GM12878 (cell line): ENCODE data around the gene HEXB. TPM values are rescaled to one million over a fixed set of nuclear protein-coding genes. Genes with fewer than 3 reads are reported as not detected.
A peak's percentile ranks its signal among the peaks of the same experiment; 100 is the strongest.

ENCODE experiments used
- ATAC-seq: fragments of 200-7000 bp; cut with Tn5 transposase; 3 replicates; pipeline ENCODE4 v1.9.1; 2020; ENCODE audit warnings: mild to moderate bottlenecking, moderate library complexity
- Bru-seq: library from RNA; stranded (reverse); fragments of 400-500 nt; gene quantifications from one replicate; lab custom pipeline; 2021; lab: Mats Ljungman, UMichigan
- BruChase-seq, 2 experiments: library from RNA; stranded (reverse); fragments of 400-500 nt; gene quantifications; one replicate each; lab custom pipeline; 2021; lab: Mats Ljungman, UMichigan
- BruUV-seq: library from RNA; stranded (reverse); fragments of 400-500 nt; replicated peaks from 2 replicates; lab custom pipeline; 2021; lab: Mats Ljungman, UMichigan
- CTCF ChIA-PET: fragments of 300-600 bp; sonication (Branson Sonifier 250); formaldehyde crosslinking; extraction: SDS; loops from one replicate; lab custom pipeline; 2021; ENCODE audit warnings: inconsistent platforms; lab: Yijun Ruan, JAX
- POLR2A ChIA-PET: fragments of 350-600 bp; formaldehyde crosslinking; extraction: SDS; loops from one replicate; lab custom pipeline; 2021; ENCODE audit warnings: inconsistent platforms; lab: Charles Lee
- RAD21 ChIA-PET: fragments of 300-600 bp; sonication (Branson Sonifier 250); formaldehyde crosslinking; loops from one replicate; lab custom pipeline; 2023; ENCODE audit warnings: antibody characterized with exemption; ENCODE audit not compliant: unreplicated experiment; lab: Charles Lee
- SMC1A ChIA-PET: fragments of 300-600 bp; sonication (Branson Sonifier 250); formaldehyde crosslinking; loops from one replicate; lab custom pipeline; 2023; ENCODE audit not compliant: unreplicated experiment, uncharacterized antibody; lab: Charles Lee
- DNase-seq: peaks from one replicate; pipeline ENCODE4 v3.0.0-alpha.2; 2011; ENCODE audit warnings: low read depth, low spot score
- FAIRE-seq: peaks from 3 replicates; lab custom pipeline; 2011; peaks lifted over from hg19 to GRCh38; lab: Jason Lieb, UNC
- H2AFZ ChIP-seq: 2 replicates; pipeline ENCODE4 v1.6.0; 2011; ENCODE audit warnings: low read depth, low read length, control low read depth; ENCODE audit not compliant: control insufficient read depth
- H3K27ac ChIP-seq: 2 replicates; pipeline ENCODE4 v1.5.1; 2011; ENCODE audit warnings: control low read depth; ENCODE audit not compliant: control insufficient read depth, insufficient read depth
- H3K27me3 ChIP-seq, 2 experiments: replicated peaks in 1 of 2; 2 replicates each; pipeline versions ENCODE4 v1.6.0 to v1.6.1; 2011; ENCODE audit warnings: low read length in 1 of 2; ENCODE audit not compliant: control insufficient read depth in 2 of 2, insufficient read depth in 2 of 2
- H3K36me3 ChIP-seq, 2 experiments: 2 replicates each; pipeline ENCODE4 v1.5.1; 2011; ENCODE audit warnings: low read length in 1 of 2; ENCODE audit not compliant: control insufficient read depth in 2 of 2, insufficient read depth in 2 of 2
- H3K4me1 ChIP-seq: 2 replicates; pipeline ENCODE4 v1.6.1; 2011; ENCODE audit warnings: mild to moderate bottlenecking, low read length, moderate library complexity, mixed read lengths; ENCODE audit not compliant: control insufficient read depth, insufficient read depth
- H3K4me2 ChIP-seq: 2 replicates; pipeline ENCODE4 v1.6.0; 2011; ENCODE audit warnings: control low read depth; ENCODE audit not compliant: control insufficient read depth, insufficient read depth
- H3K4me3 ChIP-seq: fragments of 200-600 bp; sonication (generic); 2 replicates; pipeline ENCODE4 v1.5.1; 2016
- H3K79me2 ChIP-seq: 2 replicates; pipeline ENCODE4 v1.6.0; 2011; ENCODE audit warnings: low read length; ENCODE audit not compliant: control insufficient read depth, insufficient read depth
- H3K9ac ChIP-seq: 2 replicates; pipeline ENCODE4 v1.8.0; 2011; ENCODE audit warnings: low read length, control low read depth, mixed read lengths; ENCODE audit not compliant: control insufficient read depth, insufficient read depth
- H3K9me3 ChIP-seq: replicated peaks from 3 replicates; pipeline ENCODE4 v1.5.1; 2011; ENCODE audit warnings: mild to moderate bottlenecking, low read length; ENCODE audit not compliant: control insufficient read depth, insufficient read depth
- H4K20me1 ChIP-seq: 2 replicates; pipeline ENCODE4 v1.6.0; 2011; ENCODE audit not compliant: control insufficient read depth, insufficient read depth
- BHLHE40 ChIP-seq, 2 experiments: fragments of 450-650 bp in 1 of 2; IDR thresholded peaks; 2 replicates each; pipeline ENCODE4 v1.6.1; 2011 to 2017; ENCODE audit warnings: low read depth in 2 of 2, borderline replicate concordance in 1 of 2, improper control_type of control experiment in 1 of 2, low read length in 1 of 2, mild to moderate bottlenecking in 1 of 2
- CHD4 ChIP-seq: fragments of 200-600 bp; sonication (generic); IDR thresholded peaks from 2 replicates; pipeline ENCODE4 v1.6.1; 2016; ENCODE audit warnings: mild to moderate bottlenecking
- KAT2A ChIP-seq: conservative IDR thresholded peaks from 2 replicates; pipeline ENCODE4 v1.6.1; 2011; ENCODE audit warnings: low read depth, low read length; ENCODE audit not compliant: control insufficient read depth
- KLF5 ChIP-seq: fragments of 450-650 bp; IDR thresholded peaks from 2 replicates; pipeline ENCODE4 v1.6.1; 2014; ENCODE audit warnings: mild to moderate bottlenecking; ENCODE audit not compliant: partially characterized antibody
- MEF2A ChIP-seq: IDR thresholded peaks from 2 replicates; pipeline ENCODE4 v1.6.1; 2011; ENCODE audit warnings: low read depth, mild to moderate bottlenecking, low read length, moderate library complexity; ENCODE audit not compliant: insufficient read depth
- RCOR1 ChIP-seq: conservative IDR thresholded peaks from 2 replicates; pipeline ENCODE4 v1.6.1; 2012; ENCODE audit warnings: low read depth, low read length, improper control_type of control experiment
- SIX5 ChIP-seq: IDR thresholded peaks from 2 replicates; pipeline ENCODE4 v1.6.1; 2011; ENCODE audit warnings: mild to moderate bottlenecking, low read depth, low read length, moderate library complexity; ENCODE audit not compliant: severe bottlenecking
- SMARCA5 ChIP-seq: fragments of 450-650 bp; IDR thresholded peaks from 2 replicates; pipeline ENCODE4 v1.6.1; 2017; ENCODE audit warnings: mild to moderate bottlenecking
- SREBF2 ChIP-seq: IDR thresholded peaks from 2 replicates; pipeline ENCODE4 v1.6.1; 2012; ENCODE audit warnings: mild to moderate bottlenecking, low read length
- STAT1 ChIP-seq: fragments of 450-650 bp; conservative IDR thresholded peaks from 2 replicates; pipeline ENCODE4 v1.6.1; 2014; ENCODE audit warnings: antibody characterized with exemption, mild to moderate bottlenecking
- YBX1 ChIP-seq: fragments of 450-650 bp; IDR thresholded peaks from 2 replicates; pipeline ENCODE4 v1.6.1; 2016; ENCODE audit warnings: antibody characterized with exemption
- YY1 ChIP-seq: IDR thresholded peaks from 2 replicates; pipeline ENCODE4 v1.6.1; 2011; ENCODE audit warnings: low read depth, mild to moderate bottlenecking, low read length
- WGBS: methylation state at CpG from one replicate; pipeline ENCODE4 v1.1.6; 2016; ENCODE audit warnings: low lambda C conversion rate; ENCODE audit not compliant: insufficient replicate concordance, insufficient coverage; ENCODE audit errors: missing lambda C conversion rate; 5-methylcytosine and 5-hydroxymethylcytosine counted together
- in situ Hi-C: fragments of 300-500 bp; cut with MboI; formaldehyde crosslinking; loops from 9 replicates; pipeline ENCODE4 v1.14.3; 2018; ENCODE audit warnings: mixed read lengths
- intact Hi-C: fragments of 100-400 bp; cut with micrococcal nuclease; formaldehyde crosslinking; loops from one replicate; pipeline ENCODE4 v1.14.2; 2022; ENCODE audit not compliant: unreplicated experiment
- long read RNA-seq, 2 experiments: library from polyadenylated mRNA; unstranded; transcript quantifications; one replicate each; pipeline ENCODE4 v2.0.0, GENCODE V29; 2019 to 2020
- polyA minus RNA-seq, 3 experiments: library from RNA; depleted of rRNA, polyadenylated mRNA; stranded (reverse); fragments of >200 nt; gene quantifications; 2 replicates each; pipeline ENCODE4 v1.2.3, GENCODE V29; 2011
- polyA plus RNA-seq, 11 experiments: library from polyadenylated mRNA; depleted of rRNA in 4 of 11; unstranded in 6 of 11; stranded (reverse) in 5 of 11; fragments of >200 nt; fragmentation: Nextera tagmentation in 4 of 11; fragmentation: Illumina TruSeq in 1 of 11; extraction: Ambion mirVana in 4 of 11; extraction: Trizol in 1 of 11; gene quantifications; 1 replicate in 1 of 11; 2 replicates in 10 of 11; pipeline versions ENCODE4 v1.2.1 to v1.2.3, GENCODE V29; 2011 to 2016; ENCODE audit warnings: inconsistent platforms in 2 of 11, missing spikeins in 2 of 11, low read depth in 1 of 11
- total RNA-seq, 4 experiments: library from RNA; depleted of rRNA in 3 of 4; stranded (reverse); fragments of >200 nt in 3 of 4; fragmentation: Illumina TruSeq in 1 of 4; extraction: Trizol in 1 of 4; gene quantifications; 2 replicates each; pipeline versions ENCODE4 v1.2.1 to v1.2.3, GENCODE V29; 2013 to 2021
- TF ChIP-seq, protein P1 (sequence below): fragments of 450-650 bp; IDR thresholded peaks from 2 replicates; pipeline ENCODE4 v1.6.1; 2017; ENCODE audit warnings: mild to moderate bottlenecking, moderate library complexity

Gene HEXB
- 65.8 and 82.6 TPM in 2 replicates for total RNA-seq (2013; cell fraction: nucleolus; rRNA removed)
- 36.9 and 50.1 TPM in 2 replicates for total RNA-seq (2014; rRNA removed)
- total RNA-seq (2014; rRNA removed; fragmentation: Illumina TruSeq; extraction: Trizol), result 56.8 and 56.9 TPM in 2 replicates
- total RNA-seq (2021), result 37.3 and 43.6 TPM in 2 replicates
- 25.0 TPM for polyA plus RNA-seq (2011; ENCODE audit: low read depth)
- 76.0 and 109 TPM in 2 replicates for polyA plus RNA-seq (2011; rRNA removed)
- polyA plus RNA-seq (2011; cell fraction: cytosol; rRNA removed), result 31.1 and 32.1 TPM in 2 replicates
- polyA plus RNA-seq (2011; cell fraction: nucleus; rRNA removed), result 25.6 and 30.5 TPM in 2 replicates
- polyA plus RNA-seq (2012), result 37.1 and 40.9 TPM in 2 replicates
- 40.0 and 46.3 TPM in 2 replicates for polyA plus RNA-seq (2014; fragmentation: Illumina TruSeq; extraction: Trizol)
- 10 to 100 TPM; 13.5 to 43.4 TPM for polyA plus RNA-seq (2014; fragmentation: Nextera tagmentation; extraction: Ambion mirVana)
- 41.8 and 47.1 TPM in 2 replicates for polyA plus RNA-seq (2014; rRNA removed)
- polyA plus RNA-seq (2016; fragmentation: Nextera tagmentation; extraction: Ambion mirVana), result 10 to 100 TPM; 44.7 to 46.6 TPM
- polyA minus RNA-seq (2011; rRNA and poly(A)+ RNA removed), result 36.9 and 46.0 TPM in 2 replicates
- 17.5 and 19.4 TPM in 2 replicates for polyA minus RNA-seq (2011; cell fraction: cytosol; rRNA and poly(A)+ RNA removed)
- polyA minus RNA-seq (2011; cell fraction: nucleus; rRNA and poly(A)+ RNA removed), result 19.7 and 35.3 TPM in 2 replicates
- percentile 55 among the genes with signal in this experiment for Bru-seq, nascent RNA
- BruChase-seq, experiment 1, labeled RNA remaining after a 6-hour chase, result percentile 57 among the genes with signal in this experiment
- BruChase-seq, experiment 2, labeled RNA remaining after a 2-hour chase, result percentile 50 among the genes with signal in this experiment
- long read RNA-seq, experiment 1, transcript HEXB-201 (14 exons, 1,901 nt), result major isoform, 35 of 39 reads
- long read RNA-seq, experiment 1, partial matches to known transcripts, result 1 of 39 reads
- long read RNA-seq, experiment 1, other reads (novel, unspliced or antisense), result 1 of 39 reads
- long read RNA-seq, experiment 2, transcript HEXB-201 (14 exons, 1,901 nt), result major isoform, 187 of 202 reads
- long read RNA-seq, experiment 2, partial matches to known transcripts, result 5 of 202 reads
- long read RNA-seq, experiment 2, other reads (novel, unspliced or antisense), result 8 of 202 reads

DNA sequence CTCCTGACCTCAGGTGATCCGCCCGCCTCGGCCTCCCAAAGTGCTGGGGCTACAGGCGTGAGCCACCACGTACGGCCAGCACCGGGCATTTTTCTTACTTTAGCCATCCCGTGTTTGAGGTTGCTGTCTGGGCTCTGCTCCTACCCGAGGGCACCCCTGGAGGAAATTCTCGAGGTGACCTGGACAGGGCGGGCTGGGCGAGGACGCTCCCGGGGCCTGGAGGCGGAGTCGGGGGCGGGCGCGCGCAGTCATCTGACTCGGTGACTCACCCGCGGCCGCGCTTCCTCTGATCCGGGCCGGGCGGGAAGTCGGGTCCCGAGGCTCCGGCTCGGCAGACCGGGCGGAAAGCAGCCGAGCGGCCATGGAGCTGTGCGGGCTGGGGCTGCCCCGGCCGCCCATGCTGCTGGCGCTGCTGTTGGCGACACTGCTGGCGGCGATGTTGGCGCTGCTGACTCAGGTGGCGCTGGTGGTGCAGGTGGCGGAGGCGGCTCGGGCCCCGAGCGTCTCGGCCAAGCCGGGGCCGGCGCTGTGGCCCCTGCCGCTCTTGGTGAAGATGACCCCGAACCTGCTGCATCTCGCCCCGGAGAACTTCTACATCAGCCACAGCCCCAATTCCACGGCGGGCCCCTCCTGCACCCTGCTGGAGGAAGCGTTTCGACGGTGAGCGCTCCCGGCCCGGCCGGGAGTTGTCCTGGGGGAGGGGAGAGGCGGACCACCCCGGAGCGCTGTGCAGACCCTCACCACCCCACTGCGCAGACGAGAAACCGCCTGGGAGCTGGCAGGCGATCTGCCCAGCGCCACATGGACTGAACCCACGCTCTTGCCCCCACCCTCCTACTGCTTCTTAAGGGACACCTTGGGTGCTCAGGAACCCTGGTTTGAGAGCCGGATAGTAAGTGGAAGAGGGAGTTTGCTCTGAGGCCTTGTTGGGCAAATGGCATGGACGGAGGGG, at the start of gene HEXB:
Gene HEXB (plus strand): TSS at position 334 of the 952 bp plus-strand sequence. CDS start 28 bp downstream, at position 362.
- H3K27me3 ChIP-seq, result no peaks in the 10 kb centered on the region
- H3K4me3 ChIP-seq, result peak within 1 kb of the TSS; percentile 80
- ChIA-PET RAD21 (interaction anchor here (0.8 to 1.0 kb wide), 2 partner anchors 36 to 76 kb away, joined by 3 read pairs; no protein-coding TSS in a partner anchor), CTCF (interaction anchor here (0.6 to 1.2 kb wide), 3 partner anchors 63 to 235 kb away, joined by 3 to 4 read pairs (median 4); no protein-coding TSS in a partner anchor), POLR2A (interaction anchor here (0.5 to 0.8 kb wide), 2 partner anchors 82 to 1005 kb away, joined by 3 to 4 read pairs; partner anchors contain the start of genes GFM2 and NSA2), SMC1A (interaction anchor here (1.3 to 1.6 kb wide), 2 partner anchors 11 to 218 kb away, joined by 3 to 6 read pairs; no protein-coding TSS in a partner anchor)
- peak within 1 kb of the TSS; percentile 56 for H3K27ac ChIP-seq
- intact Hi-C loops (no loop called here), in situ Hi-C loops (loop anchor here (5.0 kb wide), 1 partner anchor 232 kb away; no protein-coding TSS in a partner anchor)
- H3K4me1 ChIP-seq, result no peaks in the 10 kb centered on the region
- no peaks in the 10 kb centered on the region for H3K9me3 ChIP-seq
- H3K36me3 ChIP-seq, result no peaks in the 10 kb centered on the region; a peak in 1 of 4 replicates
- H3K79me2 ChIP-seq, result peaks cover 4% of the 10 kb centered on the region
- FAIRE-seq (no peak), DNase-seq (peak; percentile 27), ATAC-seq (peak; percentile 89)
- H3K9ac ChIP-seq, result peak within 1 kb of the TSS; percentile 84
- no peaks in the 10 kb centered on the region for H4K20me1 ChIP-seq
- BruUV-seq, result no TSS peak
- H3K4me2 ChIP-seq, result peak within 1 kb of the TSS; percentile 98
- WGBS, result 7% methylated on average over 53 of the region's 78 CpGs
- H2AFZ ChIP-seq, result peak within 1 kb of the TSS; percentile 86
- TF ChIP-seq STAT1 (0 out of 2 replicates have a peak, but pooled peaks have one; percentile 25), YBX1 (no peak), SMARCA5 (0 out of 2 replicates have a peak, but pooled peaks have one; percentile 87), SIX5 (no peak), BHLHE40 (IDR thresholded peaks at IDR 0.05; ENCODE audit: borderline replicate concordance in 1 of 2, low read depth in 2 of 2, low read length in 1 of 2) (peak in 1 of 2 experiments; percentile 59; a peak in 1 of 4 replicates), YY1 (peak; percentile 73), KAT2A (no peak), KLF5 (peak; percentile 35), MEF2A (no peak), SREBF2 (no peak), CHD4 (no peak), RCOR1 (no peak)
- TF ChIP-seq, protein P1, sequence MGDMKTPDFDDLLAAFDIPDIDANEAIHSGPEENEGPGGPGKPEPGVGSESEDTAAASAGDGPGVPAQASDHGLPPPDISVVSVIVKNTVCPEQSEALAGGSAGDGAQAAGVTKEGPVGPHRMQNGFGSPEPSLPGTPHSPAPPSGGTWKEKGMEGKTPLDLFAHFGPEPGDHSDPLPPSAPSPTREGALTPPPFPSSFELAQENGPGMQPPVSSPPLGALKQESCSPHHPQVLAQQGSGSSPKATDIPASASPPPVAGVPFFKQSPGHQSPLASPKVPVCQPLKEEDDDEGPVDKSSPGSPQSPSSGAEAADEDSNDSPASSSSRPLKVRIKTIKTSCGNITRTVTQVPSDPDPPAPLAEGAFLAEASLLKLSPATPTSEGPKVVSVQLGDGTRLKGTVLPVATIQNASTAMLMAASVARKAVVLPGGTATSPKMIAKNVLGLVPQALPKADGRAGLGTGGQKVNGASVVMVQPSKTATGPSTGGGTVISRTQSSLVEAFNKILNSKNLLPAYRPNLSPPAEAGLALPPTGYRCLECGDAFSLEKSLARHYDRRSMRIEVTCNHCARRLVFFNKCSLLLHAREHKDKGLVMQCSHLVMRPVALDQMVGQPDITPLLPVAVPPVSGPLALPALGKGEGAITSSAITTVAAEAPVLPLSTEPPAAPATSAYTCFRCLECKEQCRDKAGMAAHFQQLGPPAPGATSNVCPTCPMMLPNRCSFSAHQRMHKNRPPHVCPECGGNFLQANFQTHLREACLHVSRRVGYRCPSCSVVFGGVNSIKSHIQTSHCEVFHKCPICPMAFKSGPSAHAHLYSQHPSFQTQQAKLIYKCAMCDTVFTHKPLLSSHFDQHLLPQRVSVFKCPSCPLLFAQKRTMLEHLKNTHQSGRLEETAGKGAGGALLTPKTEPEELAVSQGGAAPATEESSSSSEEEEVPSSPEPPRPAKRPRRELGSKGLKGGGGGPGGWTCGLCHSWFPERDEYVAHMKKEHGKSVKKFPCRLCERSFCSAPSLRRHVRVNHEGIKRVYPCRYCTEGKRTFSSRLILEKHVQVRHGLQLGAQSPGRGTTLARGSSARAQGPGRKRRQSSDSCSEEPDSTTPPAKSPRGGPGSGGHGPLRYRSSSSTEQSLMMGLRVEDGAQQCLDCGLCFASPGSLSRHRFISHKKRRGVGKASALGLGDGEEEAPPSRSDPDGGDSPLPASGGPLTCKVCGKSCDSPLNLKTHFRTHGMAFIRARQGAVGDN, result no peak
